ENCODE measurements around the gene SOX9.
A peak's percentile ranks its signal among the peaks of the same experiment; 100 is the strongest.

The SOX9 gene

GRCh38 chr17:72118335-72119076, 2.3 kb upstream of the SOX9 start:
- H3K4me3 Mint-ChIP-seq, result no peak overlapping the region
- H3K36me3 Mint-ChIP-seq (ENCODE audit: low read depth), result no peaks in the 10 kb centered on the region

GRCh38 chr17:72119077-72119872, 1.5 kb upstream of the SOX9 start:
- Mint-ChIP-seq H3K27me3 (peaks cover 75% of the 10 kb centered on the region), H3K4me1 (ENCODE audit: low read depth) (peaks cover 3% of the 10 kb centered on the region), H3K36me3 (ENCODE audit: low read depth) (peaks cover 4% of the 10 kb centered on the region), H3K27ac (peak overlapping the region; percentile 31), H3K4me3 (no peak overlapping the region), H3K9me3 (no peaks in the 10 kb centered on the region)

More at GRCh38 chr17:72118335-72119076, 2.3 kb upstream of the SOX9 start:
- Mint-ChIP-seq H3K27ac (peak overlapping the region; percentile 31), H3K9me3 (no peaks in the 10 kb centered on the region), H3K4me1 (ENCODE audit: low read depth) (peaks cover 3% of the 10 kb centered on the region), H3K27me3 (peaks cover 78% of the 10 kb centered on the region)

- Mint-ChIP-seq H3K27me3 (peaks cover 77% of the 10 kb centered on the region), H3K9me3 (no peaks in the 10 kb centered on the region), H3K4me1 (ENCODE audit: low read depth) (peaks cover 3% of the 10 kb centered on the region), H3K27ac (peak overlapping the region; percentile 63), H3K4me3 (no peak overlapping the region), H3K36me3 (ENCODE audit: low read depth) (peaks cover 7% of the 10 kb centered on the region)
These were observed 763 bp upstream of the SOX9 start for GRCh38 chr17:72119873-72120641.

- H3K4me1 Mint-ChIP-seq (ENCODE audit: low read depth), result peaks cover 3% of the 10 kb centered on the region
- H3K4me3 Mint-ChIP-seq, result peak overlapping the region; percentile 20
- no peaks in the 10 kb centered on the region for H3K9me3 Mint-ChIP-seq
- H3K36me3 Mint-ChIP-seq (ENCODE audit: low read depth), result peaks cover 7% of the 10 kb centered on the region
- no peak overlapping the region for H3K27ac Mint-ChIP-seq
- peaks cover 70% of the 10 kb centered on the region for H3K27me3 Mint-ChIP-seq
These were observed 567 bp downstream of the SOX9 start for GRCh38 chr17:72121164-72122009.

- Mint-ChIP-seq H3K27me3 (peaks cover 64% of the 10 kb centered on the region), H3K9me3 (no peaks in the 10 kb centered on the region), H3K36me3 (ENCODE audit: low read depth) (peaks cover 7% of the 10 kb centered on the region), H3K4me1 (ENCODE audit: low read depth) (peaks cover 3% of the 10 kb centered on the region), H3K27ac (no peak overlapping the region), H3K4me3 (peak overlapping the region; percentile 20)
These were observed 1.4 kb downstream of the SOX9 start for GRCh38 chr17:72122010-72122764.

DNA sequence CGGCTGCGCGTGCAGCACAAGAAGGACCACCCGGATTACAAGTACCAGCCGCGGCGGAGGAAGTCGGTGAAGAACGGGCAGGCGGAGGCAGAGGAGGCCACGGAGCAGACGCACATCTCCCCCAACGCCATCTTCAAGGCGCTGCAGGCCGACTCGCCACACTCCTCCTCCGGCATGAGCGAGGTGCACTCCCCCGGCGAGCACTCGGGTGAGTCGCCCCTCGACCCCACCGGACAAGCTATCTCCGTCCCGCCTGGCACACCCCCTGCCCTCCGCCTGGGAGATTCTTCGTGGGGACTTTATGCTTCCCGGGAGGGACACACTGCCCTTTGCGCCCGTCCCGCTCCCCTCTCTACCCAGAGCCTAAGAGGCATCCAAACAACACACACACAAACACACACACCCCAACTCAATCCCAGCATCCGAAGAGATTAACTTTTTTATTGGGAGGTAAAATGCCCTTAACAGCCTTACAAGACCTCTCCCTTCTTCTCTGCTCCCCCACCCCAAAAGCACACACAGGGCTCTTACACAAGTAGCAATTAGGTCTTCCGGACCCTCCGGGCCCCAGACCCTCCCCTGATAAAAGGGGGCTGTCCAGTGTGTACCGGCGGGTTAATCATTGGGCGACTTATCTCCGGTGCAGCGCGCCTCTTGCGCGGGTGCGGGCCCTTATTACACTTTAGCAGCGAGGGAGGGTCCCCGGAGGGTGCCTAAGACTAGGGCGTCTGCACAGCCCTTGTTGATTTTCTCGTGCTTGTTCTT, 2.1 kb downstream of the SOX9 start:
- peaks cover 3% of the 10 kb centered on the region for H3K4me1 Mint-ChIP-seq (ENCODE audit: low read depth)
- H3K27ac Mint-ChIP-seq, result no peak overlapping the region
- peaks cover 67% of the 10 kb centered on the region for H3K27me3 Mint-ChIP-seq
- no peak overlapping the region for H3K4me3 Mint-ChIP-seq
- no peaks in the 10 kb centered on the region for H3K9me3 Mint-ChIP-seq
- H3K36me3 Mint-ChIP-seq (ENCODE audit: low read depth), result peaks cover 7% of the 10 kb centered on the region

- Mint-ChIP-seq H3K9me3 (no peaks in the 10 kb centered on the region), H3K27me3 (peaks cover 65% of the 10 kb centered on the region), H3K4me3 (no peak overlapping the region), H3K36me3 (ENCODE audit: low read depth) (peaks cover 7% of the 10 kb centered on the region), H3K4me1 (ENCODE audit: low read depth) (no peaks in the 10 kb centered on the region), H3K27ac (no peak overlapping the region)
These were observed 3.0 kb downstream of the SOX9 start for GRCh38 chr17:72123530-72124437.

GRCh38 chr17:72124438-72124775, 3.6 kb downstream of the SOX9 start:
- no peak overlapping the region for H3K27ac Mint-ChIP-seq
- peaks cover 62% of the 10 kb centered on the region for H3K27me3 Mint-ChIP-seq
- H3K9me3 Mint-ChIP-seq, result no peaks in the 10 kb centered on the region
- H3K4me3 Mint-ChIP-seq, result no peak overlapping the region
- H3K4me1 Mint-ChIP-seq (ENCODE audit: low read depth), result no peaks in the 10 kb centered on the region
- H3K36me3 Mint-ChIP-seq (ENCODE audit: low read depth), result peaks cover 7% of the 10 kb centered on the region

GRCh38 chr17:72125226-72125651, 4.4 kb downstream of the SOX9 start:
- H3K4me3 Mint-ChIP-seq, result no peak overlapping the region
- H3K9me3 Mint-ChIP-seq, result no peaks in the 10 kb centered on the region
- no peak overlapping the region for H3K27ac Mint-ChIP-seq
- peaks cover 54% of the 10 kb centered on the region for H3K27me3 Mint-ChIP-seq
- H3K4me1 Mint-ChIP-seq (ENCODE audit: low read depth), result no peaks in the 10 kb centered on the region
- peaks cover 7% of the 10 kb centered on the region for H3K36me3 Mint-ChIP-seq (ENCODE audit: low read depth)

DNA sequence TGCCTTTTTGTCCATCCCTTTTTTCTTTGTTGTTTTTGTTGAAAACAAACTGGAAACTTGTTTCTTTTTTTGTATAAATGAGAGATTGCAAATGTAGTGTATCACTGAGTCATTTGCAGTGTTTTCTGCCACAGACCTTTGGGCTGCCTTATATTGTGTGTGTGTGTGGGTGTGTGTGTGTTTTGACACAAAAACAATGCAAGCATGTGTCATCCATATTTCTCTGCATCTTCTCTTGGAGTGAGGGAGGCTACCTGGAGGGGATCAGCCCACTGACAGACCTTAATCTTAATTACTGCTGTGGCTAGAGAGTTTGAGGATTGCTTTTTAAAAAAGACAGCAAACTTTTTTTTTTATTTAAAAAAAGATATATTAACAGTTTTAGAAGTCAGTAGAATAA, 4.9 kb downstream of the SOX9 start:
- no peaks in the 10 kb centered on the region for H3K9me3 Mint-ChIP-seq
- no peak overlapping the region for H3K4me3 Mint-ChIP-seq
- H3K36me3 Mint-ChIP-seq (ENCODE audit: low read depth), result peaks cover 7% of the 10 kb centered on the region
- no peaks in the 10 kb centered on the region for H3K4me1 Mint-ChIP-seq (ENCODE audit: low read depth)
- H3K27me3 Mint-ChIP-seq, result peaks cover 49% of the 10 kb centered on the region
- no peak overlapping the region for H3K27ac Mint-ChIP-seq

DNA sequence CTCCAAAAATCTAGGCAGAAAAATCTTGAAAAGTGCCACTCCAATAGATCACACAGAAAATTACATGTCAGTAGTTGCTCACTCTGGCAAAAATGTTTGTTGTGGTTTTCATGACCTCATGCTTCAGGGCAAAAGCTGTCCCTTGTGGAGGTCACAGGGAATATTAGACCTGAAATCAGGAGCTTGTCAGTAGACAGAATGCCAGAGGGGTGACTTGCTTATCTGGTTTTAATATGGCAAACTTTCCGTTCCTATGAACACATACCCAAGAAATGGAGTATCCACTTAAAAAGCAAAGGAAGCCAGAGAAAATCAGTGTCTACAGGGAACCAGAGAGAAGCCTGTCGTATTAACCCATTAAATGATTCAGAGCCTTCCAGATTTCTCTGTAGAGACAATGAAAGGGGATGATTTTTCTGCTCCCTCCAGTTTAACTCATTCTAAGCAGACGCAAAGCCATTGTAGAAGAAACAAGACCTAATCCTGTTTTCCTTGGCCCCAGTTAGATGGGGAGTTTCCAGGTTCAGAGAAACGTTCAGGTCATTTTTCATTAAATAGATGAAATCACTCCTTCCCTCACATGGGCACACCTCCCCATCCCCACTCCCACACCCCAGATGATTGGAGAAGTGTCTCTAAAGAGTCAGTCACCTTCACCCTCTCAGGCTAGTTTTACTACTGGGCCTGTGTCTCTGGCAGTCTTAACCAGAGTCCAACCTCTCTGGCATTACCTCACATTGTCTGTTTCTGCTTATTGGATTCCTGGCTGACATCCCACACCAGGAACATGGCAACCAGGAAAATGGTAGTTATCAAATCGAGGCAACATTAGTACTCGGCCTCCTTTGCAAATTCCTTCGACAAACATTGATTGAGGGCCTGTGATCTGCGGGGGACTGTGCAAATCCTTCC, 6.0 kb downstream of the SOX9 start:
- H3K4me3 Mint-ChIP-seq, result no peak overlapping the region
- peaks cover 7% of the 10 kb centered on the region for H3K36me3 Mint-ChIP-seq (ENCODE audit: low read depth)
- H3K9me3 Mint-ChIP-seq, result no peaks in the 10 kb centered on the region
- no peaks in the 10 kb centered on the region for H3K4me1 Mint-ChIP-seq (ENCODE audit: low read depth)
- no peak overlapping the region for H3K27ac Mint-ChIP-seq
- H3K27me3 Mint-ChIP-seq, result peaks cover 41% of the 10 kb centered on the region

DNA sequence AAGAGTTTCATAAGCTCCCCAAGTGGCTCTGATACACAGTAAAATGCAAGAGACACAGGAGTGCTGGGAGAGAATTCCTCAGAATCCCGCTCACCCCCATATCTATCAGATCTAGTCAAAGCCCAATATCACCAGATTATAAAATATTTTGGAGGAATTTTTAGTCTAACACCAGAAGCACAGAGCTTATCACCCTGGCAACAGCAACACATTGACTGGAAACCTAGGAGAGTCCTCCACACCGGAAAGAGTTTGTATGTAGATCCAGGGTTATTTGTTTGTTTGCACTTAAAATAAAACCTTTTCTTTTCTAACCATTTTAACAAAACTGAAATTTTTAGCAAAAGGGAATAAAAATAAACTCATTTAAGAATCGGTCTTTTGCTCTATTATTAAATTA, 7.2 kb downstream of the SOX9 start:
- Mint-ChIP-seq H3K27me3 (peaks cover 36% of the 10 kb centered on the region), H3K36me3 (ENCODE audit: low read depth) (peaks cover 7% of the 10 kb centered on the region), H3K9me3 (no peaks in the 10 kb centered on the region), H3K27ac (no peak overlapping the region), H3K4me1 (ENCODE audit: low read depth) (no peaks in the 10 kb centered on the region), H3K4me3 (no peak overlapping the region)
